ENCODE results near the gene TUBG2.

TUBG2 gene

DNA sequence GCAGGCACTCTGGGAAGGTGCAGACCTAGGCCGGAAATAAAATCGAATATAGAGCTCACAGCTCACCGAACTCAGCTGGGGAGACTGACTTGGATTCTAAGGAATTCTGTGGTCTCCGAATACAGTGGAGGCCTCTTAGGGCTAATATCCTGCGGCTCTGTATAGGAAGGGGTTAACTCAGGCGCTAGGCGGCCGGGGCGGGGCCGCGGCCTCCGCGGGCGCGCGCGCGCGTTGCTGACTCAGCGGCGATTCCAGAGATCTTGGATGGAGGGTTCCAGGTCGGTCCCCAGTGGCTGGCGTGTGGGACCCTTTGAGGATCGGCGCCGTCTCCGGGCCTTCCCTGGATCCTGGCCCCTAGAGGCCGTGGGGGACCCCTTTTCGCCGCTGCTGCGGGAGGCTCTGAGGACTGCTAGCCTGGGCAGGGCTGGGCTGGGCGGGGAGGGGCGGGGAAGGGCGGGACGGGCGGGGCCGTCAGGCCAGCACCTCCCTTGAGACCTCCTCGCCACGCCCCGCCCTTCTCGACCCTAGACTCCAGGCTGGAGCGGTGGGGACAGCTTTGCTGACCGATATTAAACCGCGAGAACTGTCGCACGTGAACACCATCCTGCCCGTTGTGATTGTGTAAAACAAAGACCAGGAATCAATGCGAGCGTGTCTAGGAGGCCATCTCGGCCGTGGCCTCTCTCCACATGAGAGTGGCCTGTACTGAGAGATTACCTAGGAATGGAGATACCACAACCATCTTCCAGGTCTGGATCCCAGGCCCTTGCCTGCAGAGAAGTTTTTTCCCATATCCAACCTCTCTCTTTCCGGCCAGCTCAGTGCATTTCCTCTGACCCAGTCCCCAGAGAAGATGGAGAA, 19.1 kb downstream of the TUBG2 start:
- DNase-seq, result peak; percentile 83

DNA sequence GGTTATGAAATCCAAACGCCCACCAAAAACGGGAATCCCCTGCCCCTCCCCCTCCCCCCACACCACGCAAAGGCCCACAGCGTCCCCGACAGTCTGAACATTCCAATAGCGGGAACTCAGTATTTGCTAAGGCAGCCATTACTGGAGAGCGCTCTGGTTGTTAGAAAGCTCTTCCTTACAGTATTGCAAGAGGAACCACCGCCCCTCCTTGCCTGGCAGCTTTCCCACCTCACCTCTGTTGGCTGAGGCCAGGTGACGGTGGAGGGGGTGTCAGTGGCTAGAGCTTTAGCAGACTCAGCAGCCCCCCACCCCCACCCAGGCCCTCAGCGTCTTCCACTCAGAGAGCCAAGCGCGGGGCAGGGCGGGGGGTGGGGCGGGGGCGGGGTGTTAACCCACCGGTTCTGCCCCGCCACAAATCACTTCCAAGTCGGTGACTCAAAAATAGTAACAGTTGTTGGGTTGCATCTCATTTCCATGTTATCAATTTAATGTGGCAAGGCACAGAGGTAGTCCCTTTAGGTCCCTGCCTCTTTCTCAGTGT, 19.9 kb downstream of the TUBG2 start:
- peak; percentile 73 for DNase-seq

DNA sequence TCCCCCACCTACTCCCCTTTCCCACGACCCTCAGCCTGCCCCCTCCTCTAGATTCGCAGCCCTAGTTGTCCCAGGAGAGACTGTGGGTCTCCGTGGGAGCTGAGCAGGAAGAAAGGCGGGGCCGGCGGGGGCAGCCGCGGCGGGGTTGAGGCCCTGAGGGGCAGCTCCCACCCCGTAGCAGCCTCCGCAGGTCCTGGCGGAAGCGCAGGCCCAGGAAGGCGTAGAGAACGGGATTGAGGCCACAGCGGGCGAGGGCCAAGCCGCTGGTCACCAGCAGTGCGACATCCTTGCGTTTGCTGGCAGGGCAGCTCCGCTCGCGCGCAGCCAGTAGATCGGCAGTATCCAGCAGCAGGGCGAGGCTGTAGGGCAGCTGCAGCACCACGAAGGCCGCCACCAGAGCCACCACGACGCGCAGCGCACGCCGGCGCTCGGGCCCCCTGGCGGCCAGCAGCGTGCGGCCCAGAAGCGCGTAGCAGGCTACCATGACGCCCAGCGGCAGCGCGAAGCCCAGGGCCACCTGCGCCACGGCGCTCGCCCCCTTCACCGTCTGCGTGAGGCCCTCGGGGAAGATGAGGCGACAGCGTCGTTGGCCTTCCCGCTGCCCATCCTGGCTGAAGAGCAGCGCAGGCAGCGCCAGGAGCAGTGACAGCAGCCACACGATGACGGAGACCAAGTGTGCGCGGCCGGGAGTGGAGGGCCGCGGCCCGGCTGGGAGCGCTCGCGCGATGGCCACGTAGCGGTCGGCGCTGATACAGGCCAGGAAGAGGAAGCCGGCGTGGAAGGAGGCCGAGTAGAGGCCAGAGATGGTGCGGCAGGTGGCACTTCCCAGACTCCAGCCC, 20.6 kb downstream of the TUBG2 start:
- peak; percentile 86 for DNase-seq

DNA sequence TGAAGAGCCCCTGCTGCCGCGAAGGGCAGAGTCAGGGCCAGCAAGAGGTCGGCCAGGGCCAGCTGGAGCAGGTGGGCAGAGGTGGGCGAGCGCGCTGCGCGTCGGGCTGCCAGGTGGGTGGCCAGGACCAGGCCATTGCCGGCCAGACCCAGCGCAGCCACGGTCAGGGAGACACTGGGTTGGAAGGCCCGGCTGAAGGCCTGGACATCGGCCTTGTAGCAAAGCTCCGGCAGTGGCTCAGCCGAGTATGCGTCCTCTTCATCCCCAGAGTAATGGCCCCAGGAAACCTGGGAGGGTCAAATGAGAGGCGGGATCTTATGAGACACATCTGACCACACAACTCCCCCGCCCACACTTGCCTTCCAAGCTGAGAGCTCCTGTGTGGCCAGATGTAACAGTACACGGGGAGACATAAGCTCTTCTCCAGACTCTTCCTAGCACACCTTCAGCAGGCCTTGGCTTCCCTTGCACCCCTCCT, 21.3 kb downstream of the TUBG2 start:
- no peak for DNase-seq

DNA sequence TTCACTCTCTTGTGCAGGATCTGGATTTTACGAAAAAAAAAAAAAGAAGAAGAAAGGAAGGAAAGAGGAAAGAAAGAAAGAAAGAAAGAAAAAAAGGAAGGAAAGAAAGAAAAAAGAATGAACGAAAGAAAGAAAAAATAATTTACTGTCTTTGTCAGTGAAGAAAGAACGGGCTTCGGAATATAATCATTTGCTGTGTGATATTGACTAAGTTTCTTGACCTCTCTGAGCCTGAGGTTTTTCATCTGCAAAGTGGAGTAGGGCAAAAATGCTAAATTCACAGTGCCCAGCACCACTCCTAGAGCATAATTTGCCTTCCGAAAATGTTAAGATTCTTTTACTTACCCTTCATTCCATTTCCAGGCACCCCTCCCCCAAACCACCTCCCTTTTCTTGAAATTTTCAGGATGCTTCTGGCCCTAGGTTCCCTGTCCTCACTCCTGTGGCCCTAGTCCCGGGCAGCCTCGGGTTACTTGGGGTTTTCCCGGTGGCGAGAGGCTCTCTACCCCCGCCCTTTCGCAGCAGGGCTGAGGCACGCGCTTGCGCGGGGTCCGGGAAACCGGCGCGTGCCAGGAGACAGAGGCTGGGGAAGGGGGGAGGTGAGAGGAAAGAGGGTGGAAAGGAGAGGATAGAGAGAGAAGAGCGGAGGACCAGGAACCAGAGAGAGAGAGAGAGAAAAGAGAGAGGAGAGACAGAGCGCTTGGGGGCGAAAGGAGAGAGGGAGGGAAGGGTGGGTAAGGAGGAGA, 23.1 kb downstream of the TUBG2 start, which contains the start of gene CNTNAP1:
Gene CNTNAP1, plus strand, starts transcription at position 556 of the 746 bp plus-strand sequence. CDS start 299 bp downstream, outside the sequence.
- DNase-seq, result peak; percentile 76

DNA sequence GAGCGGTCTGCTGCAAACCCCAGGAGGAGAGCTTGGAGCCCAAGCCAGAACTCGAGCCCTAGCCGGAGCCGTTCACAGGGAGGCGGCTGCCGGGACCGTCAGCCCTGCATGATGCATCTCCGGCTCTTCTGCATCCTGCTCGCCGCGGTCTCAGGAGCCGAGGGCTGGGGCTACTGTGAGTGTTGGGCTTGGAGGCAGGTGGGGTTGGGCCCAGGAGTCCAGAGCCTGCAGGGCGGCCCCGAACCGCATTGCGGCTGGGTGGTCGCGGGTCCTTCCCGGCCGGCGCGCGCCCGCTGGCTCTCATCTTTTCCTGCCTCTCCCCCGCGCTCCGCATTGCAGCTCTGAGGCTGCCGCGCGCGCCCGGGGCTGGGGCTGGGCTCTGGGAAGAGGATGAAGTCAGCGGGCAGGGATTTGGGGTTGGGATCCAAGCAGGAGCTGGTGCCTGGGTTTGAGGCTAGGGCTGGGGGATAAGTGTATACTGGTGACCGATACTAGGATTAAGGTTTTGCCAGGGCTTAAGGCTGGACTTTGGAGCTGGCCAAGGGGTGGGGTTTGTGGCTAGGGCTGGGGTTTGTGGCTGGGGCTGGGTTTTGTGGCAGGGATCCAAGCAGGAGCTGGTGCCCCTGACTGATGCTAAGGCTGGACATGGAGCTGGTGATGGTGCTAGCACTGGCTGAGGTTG, 23.8 kb downstream of the TUBG2 start:
- peak; percentile 46 for DNase-seq

DNA sequence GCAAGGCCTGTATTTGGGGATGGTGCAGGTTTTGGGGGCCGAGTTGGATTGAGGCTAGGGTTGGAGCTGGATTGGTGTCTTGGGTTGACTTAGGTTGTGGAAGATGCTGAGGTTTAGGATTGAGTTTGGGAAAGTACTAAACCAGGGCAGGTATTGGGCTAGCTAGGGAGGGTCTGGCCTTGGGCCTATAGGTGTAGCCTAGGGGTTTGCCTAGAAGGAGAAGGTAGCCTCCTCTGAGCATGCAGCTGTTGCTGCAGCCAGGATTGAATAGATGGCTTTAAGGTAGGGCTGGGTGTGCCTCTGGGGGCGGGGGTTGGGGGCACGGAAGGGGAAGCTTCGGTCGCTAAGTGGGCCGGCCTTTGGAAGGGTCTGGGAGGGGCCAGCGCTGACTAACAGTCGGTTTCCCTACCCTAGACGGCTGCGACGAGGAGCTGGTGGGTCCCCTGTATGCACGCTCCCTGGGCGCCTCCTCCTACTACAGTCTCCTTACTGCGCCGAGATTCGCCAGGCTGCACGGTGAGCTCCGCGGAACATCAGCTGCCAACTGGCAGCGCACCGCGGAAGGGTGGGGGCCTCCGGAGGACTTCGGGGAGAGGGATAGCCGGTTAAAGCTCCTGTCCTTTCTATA, 24.4 kb downstream of the TUBG2 start:
- no peak for DNase-seq

DNA sequence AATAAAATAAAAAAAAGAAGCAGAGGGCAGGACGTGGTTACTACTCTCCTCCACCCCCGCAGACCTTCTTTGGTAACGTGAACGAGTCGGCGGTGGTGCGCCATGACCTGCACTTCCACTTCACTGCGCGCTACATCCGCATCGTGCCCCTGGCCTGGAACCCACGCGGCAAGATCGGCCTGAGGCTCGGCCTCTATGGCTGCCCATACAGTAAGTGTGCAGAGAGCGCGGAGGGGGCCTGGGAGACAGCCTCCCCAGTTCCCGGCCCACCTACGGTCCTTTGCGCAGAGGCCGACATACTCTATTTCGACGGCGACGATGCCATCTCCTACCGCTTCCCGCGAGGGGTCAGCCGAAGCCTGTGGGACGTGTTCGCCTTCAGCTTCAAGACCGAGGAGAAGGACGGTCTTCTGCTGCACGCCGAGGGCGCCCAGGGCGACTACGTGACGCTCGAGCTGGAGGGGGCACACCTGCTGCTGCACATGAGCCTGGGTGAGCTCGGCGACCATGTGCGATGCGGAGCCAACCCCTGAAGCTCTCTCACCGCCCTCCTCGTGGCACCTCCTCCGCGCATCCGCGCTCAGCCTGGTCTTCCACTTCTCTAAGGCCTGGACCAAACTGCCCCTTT, 26.0 kb downstream of the TUBG2 start:
- DNase-seq, result no peak

DNA sequence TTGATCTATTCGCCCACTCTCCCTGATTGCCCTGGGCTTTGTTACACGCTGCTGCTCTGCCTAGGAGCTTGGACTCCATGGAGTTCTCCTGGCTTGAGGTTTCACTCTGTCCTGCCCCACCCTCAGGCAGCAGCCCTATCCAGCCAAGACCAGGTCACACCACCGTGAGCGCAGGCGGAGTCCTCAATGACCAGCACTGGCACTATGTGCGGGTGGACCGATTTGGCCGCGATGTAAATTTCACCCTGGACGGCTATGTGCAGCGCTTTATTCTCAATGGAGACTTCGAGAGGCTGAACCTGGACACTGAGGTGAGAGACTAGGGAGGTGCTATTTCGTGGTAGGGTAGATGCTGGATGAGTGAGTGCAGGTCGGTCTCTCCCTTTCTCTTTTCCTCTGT, 26.7 kb downstream of the TUBG2 start:
- DNase-seq, result no peak

DNA sequence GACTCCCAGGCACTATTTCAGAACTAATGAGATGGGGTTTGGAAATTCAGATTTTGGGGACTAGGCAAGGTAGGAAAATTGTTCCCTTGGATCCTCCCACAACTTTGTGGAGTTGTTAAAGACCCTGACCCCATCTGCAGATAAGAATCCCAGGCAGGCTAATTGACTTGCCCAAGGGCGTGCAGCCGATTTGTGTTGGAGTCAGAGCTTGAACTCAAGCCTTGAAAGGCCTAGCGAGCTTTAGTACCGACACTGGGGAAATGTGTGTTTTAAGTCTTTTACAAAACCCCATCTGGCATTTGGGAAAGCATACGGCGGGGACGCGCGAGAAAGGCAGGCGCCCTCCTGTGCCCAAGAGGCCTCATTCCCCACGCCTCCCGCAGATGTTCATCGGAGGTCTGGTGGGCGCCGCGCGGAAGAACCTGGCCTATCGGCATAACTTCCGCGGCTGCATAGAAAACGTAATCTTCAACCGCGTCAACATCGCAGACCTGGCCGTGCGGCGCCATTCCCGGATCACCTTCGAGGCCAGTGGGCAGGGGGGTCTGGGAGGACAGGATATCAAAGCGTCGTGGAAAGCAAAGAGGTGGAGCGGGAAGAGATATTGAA, 27.5 kb downstream of the TUBG2 start:
- DNase-seq, result no peak

DNA sequence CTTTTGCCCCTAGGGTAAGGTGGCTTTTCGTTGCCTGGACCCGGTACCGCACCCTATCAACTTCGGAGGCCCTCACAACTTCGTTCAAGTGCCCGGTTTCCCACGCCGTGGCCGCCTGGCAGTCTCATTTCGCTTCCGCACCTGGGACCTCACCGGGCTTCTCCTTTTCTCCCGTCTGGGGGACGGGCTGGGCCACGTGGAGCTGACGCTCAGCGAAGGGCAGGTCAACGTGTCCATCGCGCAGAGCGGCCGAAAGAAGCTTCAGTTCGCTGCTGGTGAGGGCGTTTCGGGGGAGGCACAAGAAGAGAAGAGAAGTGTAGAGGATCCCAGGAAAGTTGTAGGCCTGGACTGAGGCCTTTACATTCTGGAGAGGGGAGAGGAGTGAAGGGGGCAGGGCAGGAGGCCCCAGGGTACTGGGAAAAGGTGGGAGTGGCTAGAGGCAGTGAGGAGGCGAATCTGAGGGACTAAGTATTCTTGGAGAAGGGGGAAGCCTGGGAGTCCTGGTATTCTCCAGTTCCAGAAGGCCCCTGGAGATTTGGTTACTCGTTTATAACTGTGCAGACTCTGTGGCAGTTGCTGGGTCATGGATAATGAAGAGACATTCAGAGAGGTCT, 28.7 kb downstream of the TUBG2 start:
- no peak for DNase-seq

DNA sequence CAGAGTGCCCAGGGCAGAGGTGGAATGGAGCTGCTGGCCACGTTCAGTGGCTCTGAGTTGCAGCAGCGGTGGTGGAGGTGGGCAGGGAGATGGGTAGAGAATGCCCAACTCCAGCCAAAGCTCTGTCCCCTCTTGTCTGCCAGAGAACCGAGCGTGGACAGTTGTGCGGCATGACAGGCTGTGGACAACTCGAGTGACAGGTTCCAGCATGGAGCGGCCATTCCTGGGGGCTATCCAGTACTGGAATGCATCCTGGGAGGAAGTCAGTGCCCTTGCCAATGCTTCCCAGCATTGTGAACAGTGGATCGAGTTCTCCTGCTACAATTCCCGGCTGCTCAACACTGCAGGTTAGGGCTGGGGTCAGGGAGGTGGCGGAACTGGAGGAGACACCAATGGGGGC, 31.5 kb downstream of the TUBG2 start:
- no peak for DNase-seq

DNA sequence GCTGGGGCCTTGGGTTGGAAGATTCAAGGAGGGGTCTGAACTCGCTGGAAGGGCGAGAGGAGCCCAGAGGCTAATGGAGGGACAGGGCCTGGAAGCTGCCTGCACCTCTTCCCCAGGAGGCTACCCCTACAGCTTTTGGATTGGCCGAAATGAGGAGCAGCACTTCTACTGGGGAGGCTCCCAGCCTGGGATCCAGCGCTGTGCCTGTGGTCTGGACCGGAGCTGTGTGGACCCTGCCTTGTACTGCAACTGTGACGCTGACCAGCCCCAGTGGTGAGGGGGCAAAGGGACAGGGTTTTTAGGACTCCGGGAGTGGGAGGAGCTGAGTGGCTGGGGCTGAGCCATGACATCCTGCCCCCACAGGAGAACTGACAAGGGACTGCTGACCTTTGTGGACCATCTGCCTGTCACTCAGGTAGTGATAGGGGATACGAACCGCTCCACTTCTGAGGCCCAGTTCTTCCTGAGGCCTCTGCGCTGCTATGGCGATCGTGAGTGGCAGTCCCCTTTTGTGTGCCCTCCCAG, 32.0 kb downstream of the TUBG2 start:
- no peak for DNase-seq

DNA sequence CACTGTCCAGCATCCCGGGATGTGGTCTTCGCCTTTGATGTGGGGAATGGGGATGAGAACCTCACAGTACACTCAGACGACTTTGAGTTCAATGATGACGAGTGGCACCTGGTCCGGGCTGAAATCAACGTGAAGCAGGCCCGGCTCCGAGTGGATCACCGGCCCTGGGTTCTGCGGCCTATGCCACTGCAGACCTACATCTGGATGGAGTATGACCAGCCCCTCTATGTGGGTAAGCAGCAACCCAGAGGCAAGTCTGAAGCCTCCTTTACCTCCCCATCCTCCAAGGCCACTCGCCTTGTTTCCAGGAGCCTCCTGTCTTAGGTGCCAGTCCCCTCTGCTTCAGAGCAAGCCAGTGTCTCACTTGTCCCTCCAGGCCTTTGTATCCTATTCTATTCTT, 33.4 kb downstream of the TUBG2 start:
- no peak for DNase-seq

DNA sequence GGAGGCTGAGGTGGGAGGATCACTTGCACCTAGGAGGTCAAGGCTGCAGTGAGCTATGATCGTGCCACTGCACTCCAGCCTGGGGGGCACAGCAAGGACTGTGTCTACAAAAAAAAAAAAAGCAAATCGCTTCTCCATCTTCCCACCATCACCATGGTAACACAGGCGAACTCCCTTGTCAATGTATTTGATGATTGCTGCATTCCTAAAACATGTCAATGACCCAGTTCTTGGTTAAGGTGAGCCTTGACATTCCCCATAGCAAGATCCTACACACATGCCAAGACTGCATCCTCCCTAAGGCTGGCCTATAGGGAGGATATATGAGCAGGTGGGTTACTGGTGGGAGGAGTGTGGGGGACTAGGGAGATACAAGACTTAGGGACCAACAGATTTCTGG, 35.4 kb downstream of the TUBG2 start:
- DNase-seq, result no peak

DNA sequence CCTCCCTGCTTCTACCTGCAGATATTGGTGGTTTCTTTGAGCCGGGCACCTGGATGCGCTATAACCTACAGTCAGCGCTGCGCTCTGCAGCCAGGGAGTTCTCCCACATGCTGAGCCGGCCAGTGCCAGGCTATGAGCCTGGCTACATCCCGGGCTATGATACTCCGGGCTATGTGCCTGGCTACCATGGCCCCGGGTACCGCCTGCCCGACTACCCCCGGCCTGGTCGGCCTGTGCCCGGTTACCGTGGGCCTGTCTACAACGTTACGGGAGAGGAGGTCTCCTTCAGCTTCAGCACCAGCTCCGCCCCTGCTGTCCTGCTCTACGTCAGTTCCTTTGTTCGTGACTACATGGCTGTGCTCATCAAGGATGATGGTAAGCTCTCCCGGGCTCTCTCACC, 36.4 kb downstream of the TUBG2 start:
- DNase-seq, result no peak

DNA sequence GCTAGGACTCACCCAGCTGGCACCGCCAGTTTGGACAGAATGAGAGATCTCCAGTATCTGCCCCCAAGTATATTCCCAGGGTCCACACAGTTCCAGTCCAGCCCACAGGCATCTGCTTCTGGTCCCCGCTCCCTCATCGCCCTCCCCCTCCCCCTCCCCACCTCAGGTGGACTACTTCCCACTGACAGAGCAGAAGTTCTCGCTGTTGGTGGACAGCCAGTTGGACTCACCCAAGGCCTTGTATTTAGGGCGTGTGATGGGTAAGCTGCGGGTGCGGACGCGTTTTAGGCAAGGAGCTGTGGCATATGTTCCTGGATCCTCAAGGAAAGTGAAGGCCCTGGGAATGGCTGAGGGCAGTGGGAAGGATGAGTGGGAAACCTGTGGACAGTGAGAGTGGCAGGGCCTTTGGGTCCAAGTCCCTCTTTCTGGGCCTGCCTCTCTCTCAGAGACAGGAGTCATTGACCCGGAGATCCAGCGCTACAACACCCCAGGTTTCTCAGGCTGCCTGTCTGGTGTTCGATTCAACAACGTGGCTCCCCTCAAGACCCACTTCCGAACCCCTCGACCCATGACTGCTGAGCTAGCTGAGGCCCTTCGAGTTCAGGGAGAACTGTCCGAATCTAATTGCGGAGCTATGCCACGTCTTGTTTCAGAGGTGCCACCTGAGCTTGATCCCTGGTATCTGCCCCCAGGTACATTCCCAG, 38.2 kb downstream of the TUBG2 start:
- no peak for DNase-seq

DNA sequence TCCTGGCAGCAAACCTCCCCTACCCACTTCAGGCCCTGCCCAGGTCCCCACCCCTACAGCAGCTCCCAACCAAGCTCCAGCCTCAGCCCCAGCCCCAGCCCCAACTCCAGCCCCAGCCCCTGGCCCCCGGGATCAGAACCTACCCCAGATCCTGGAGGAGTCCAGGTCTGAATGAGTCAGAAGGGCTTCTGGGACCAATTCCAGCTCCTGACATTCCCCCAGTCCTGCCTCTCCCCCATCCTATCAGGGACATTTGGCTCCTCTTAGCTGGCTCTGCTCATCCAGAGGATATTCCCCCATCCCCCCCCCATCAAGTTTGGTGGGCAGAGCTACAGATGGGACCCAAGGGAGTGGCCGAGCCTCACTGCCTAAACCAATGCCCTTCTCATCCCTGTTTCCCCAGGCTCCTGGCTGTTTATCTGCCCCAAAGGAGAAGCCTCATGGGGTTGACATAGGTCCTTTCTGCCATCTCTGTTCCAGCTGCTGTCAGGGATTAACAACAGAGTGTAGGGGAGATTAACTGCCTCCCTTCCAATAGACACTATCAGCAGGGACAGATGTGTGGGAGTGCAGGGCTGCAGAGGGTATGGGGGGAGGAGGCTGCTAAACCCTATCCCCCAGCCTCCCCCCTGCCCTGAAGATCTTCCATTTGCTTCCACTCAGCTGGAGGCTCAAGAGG, 39.8 kb downstream of the TUBG2 start:
- DNase-seq, result no peak

DNA sequence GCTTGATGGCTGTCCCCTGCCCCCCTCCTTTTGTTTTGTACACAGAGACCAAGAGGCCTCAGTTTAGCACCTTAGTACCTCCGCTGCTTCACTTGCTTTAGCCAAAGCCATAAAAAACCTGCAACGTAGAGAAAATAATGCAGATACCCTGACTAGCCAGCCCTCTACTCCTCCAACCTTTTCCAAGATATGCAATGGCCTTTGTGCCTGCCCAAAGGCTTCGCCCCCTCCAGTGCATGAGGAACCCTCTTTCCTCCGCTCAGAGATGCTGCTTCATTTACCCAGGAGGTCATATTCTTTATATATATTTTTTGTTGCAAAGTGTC, 40.3 kb downstream of the TUBG2 start:
- DNase-seq, result no peak

All from suppressor macrophage treated with lipopolysaccharide for 4 hours (primary cell).